ENCODE results near the gene IL4R.
A peak's percentile ranks its signal among the peaks of the same experiment; 100 is the strongest.
"Not testable (repeated sequence)": the region's sequence is repeated elsewhere in the genome, so short reads cannot be mapped to it uniquely, and the experiment has no call there.

IL4R gene

GRCh38 chr16:27313422-27314160, at the start of gene IL4R:
Gene IL4R, plus strand, starts transcription at chr16:27313974. Its CDS starts 26,230 bp downstream, at chr16:27340204.
- Mint-ChIP-seq H3K36me3 (peaks cover 18% of the 10 kb centered on the region), H3K27ac (peak within 1 kb of the TSS; percentile 97), H3K9me3 (no peaks in the 10 kb centered on the region), H3K4me1 (peaks cover 37% of the 10 kb centered on the region), H3K4me3 (peak within 1 kb of the TSS; percentile 93), H3K27me3 (no peaks in the 10 kb centered on the region)

DNA sequence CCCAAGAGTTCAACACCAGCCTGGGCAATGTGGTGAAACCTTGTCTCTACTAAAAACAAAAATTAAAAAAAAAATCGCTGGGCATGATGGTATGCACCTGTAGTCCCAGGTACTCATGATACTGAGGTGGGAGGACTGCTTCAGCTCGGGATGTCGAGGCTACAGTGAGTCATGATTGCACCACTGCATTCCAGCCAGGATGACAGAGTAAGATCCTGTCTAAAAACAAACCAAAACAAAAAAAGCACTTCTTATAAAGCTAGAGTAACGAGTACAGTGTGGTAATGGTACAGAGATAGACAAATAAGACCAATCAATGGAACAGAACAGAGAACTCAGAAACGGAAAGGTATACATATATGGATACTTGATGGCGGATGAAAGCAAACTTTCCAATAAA, 49.6 kb upstream of the IL4R start:
- Mint-ChIP-seq H3K4me1 (peaks cover 69% of the 10 kb centered on the region), H3K36me3 (peaks cover 16% of the 10 kb centered on the region), H3K9me3 (no peaks in the 10 kb centered on the region), H3K4me3 (peak overlapping the region; percentile 66), H3K27ac (peak overlapping the region; percentile 1), H3K27me3 (no peaks in the 10 kb centered on the region)

GRCh38 chr16:27265982-27266381, 47.8 kb upstream of the IL4R start:
- Mint-ChIP-seq H3K4me1 (peaks cover 74% of the 10 kb centered on the region), H3K9me3 (no peaks in the 10 kb centered on the region), H3K27ac (peak overlapping the region; percentile 37), H3K27me3 (no peaks in the 10 kb centered on the region), H3K4me3 (peak overlapping the region; percentile 20), H3K36me3 (peaks cover 16% of the 10 kb centered on the region)

GRCh38 chr16:27267037-27267677, 46.6 kb upstream of the IL4R start:
- Mint-ChIP-seq H3K27ac (peak overlapping the region; percentile 48), H3K9me3 (peaks cover 3% of the 10 kb centered on the region), H3K27me3 (no peaks in the 10 kb centered on the region), H3K4me1 (peaks cover 77% of the 10 kb centered on the region), H3K36me3 (peaks cover 18% of the 10 kb centered on the region), H3K4me3 (peak overlapping the region; percentile 93)

GRCh38 chr16:27268376-27269299, 45.1 kb upstream of the IL4R start, which contains the start of gene NSMCE1:
Gene NSMCE1, minus strand, starts transcription at chr16:27268772. Its CDS starts 11,202 bp downstream, at chr16:27257570.
- peaks cover 4% of the 10 kb centered on the region for H3K9me3 Mint-ChIP-seq
- H3K4me3 Mint-ChIP-seq = peak within 1 kb of the TSS; percentile 93
- H3K4me1 Mint-ChIP-seq = peaks cover 75% of the 10 kb centered on the region
- H3K27me3 Mint-ChIP-seq = no peaks in the 10 kb centered on the region
- peaks cover 12% of the 10 kb centered on the region for H3K36me3 Mint-ChIP-seq
- H3K27ac Mint-ChIP-seq = peak within 1 kb of the TSS; percentile 97

DNA sequence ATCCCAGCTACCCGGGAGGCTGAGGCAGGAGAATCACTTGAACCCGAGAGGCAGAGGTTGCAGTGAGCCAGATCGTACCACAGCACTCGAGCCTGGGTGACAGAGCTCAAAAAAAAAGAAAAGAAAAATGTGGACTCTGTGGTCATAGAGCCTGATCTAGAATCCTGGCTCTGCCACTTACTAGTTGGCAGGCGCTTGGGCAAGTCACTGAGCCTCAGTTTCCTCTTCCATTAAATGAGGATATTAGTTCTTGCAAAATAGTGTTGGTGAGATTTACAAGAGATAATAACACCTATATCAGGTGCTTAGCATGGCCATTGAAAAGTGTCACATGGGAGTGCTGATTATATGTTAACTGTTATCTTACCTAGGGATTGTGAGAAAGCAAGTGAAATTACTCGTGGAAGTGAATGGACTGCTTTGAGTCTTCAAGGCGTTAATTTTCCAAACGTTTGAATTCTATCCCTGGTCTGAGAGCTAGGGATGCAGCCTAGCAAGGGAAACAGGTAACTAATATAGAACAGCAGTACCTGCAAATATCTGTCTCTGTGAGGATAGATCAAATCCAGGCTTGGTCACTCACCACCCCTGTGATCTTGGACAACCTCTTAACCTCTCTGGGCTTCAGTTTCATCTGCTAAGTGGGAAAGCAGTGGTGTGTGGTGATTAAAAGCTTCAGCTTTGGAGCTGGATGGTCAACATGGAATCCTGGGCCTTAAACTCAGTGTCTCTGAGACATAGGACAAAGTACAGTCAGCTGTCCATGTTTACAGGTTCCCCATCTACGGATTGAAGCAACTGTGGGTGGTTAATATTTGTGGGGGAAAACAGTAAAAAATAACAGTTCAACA, 44.2 kb upstream of the IL4R start:
- Mint-ChIP-seq H3K4me3 (peak overlapping the region; percentile 93), H3K27me3 (no peaks in the 10 kb centered on the region), H3K4me1 (peaks cover 76% of the 10 kb centered on the region), H3K36me3 (peaks cover 12% of the 10 kb centered on the region), H3K9me3 (peaks cover 4% of the 10 kb centered on the region), H3K27ac (peak overlapping the region; percentile 97)

DNA sequence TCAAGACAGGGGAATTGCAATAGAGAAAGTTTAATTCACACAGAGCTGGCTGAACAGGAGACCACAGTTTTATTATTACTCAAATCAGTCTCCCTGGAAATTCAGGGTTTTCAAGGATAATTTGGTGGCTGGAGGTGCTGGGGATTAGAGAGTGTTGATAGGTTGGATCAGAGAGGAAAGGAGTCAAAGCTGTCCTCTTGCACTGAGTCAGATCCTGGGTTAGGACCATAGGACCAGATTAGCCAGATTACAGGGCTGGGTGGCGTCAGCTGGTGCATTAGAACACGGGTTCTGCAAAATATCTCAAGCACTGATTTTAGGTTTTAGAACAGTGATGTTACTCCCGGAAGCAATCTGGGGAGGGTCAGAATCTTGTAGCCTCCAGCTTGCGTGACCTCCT, 43.4 kb upstream of the IL4R start:
- peaks cover 4% of the 10 kb centered on the region for H3K9me3 Mint-ChIP-seq
- peaks cover 73% of the 10 kb centered on the region for H3K4me1 Mint-ChIP-seq
- H3K36me3 Mint-ChIP-seq = peaks cover 12% of the 10 kb centered on the region
- no peak overlapping the region for H3K4me3 Mint-ChIP-seq
- H3K27ac Mint-ChIP-seq = peak overlapping the region; percentile 8
- H3K27me3 Mint-ChIP-seq = no peaks in the 10 kb centered on the region

DNA sequence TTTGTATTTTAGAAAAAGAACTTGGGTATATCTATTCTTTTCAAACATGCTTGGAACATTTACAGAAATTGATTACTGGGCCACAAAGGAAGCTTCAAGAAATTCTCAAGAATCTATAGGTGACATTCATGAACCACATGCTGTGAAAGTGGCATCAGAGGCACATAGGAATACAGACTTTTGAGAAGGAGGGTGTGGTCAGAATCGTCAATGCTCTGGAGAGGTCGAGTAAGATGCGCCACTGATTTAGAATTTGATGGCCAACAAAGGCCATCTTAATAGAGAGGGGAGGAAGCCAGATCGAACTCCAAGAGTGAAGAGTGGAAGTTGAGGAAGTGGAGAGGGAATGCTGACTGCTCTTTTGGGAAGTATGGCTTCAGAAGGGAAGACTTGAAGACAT, 41.7 kb upstream of the IL4R start:
- Mint-ChIP-seq H3K27ac (peak overlapping the region; percentile 97), H3K27me3 (no peaks in the 10 kb centered on the region), H3K36me3 (peaks cover 12% of the 10 kb centered on the region), H3K9me3 (peaks cover 4% of the 10 kb centered on the region), H3K4me1 (peaks cover 79% of the 10 kb centered on the region), H3K4me3 (peak overlapping the region; percentile 73)

DNA sequence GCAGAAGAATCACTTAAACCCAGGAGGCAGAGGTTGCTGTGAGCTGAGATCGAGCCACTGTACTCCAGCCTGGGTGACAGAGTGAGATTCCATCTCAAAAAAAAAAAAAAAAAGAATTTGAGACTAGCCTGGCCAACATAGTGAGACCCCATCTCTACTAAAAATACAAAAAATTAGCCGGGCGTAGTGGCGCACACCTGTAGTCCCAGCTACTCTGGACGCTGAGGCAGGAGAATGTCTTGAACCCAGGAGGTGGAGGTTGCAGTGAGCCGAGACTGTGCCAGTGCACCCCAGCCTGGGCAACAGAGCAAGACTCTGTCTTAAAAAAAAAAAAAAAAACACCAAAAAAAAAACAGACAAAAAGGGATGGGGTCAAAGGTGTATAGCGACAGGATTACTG, 41.1 kb upstream of the IL4R start:
- not testable (repeated sequence) for H3K9me3 Mint-ChIP-seq, H3K27me3 Mint-ChIP-seq, H3K4me3 Mint-ChIP-seq, H3K36me3 Mint-ChIP-seq
- Mint-ChIP-seq H3K4me1 (peaks cover 74% of the 10 kb centered on the region), H3K27ac (peak overlapping the region; percentile 93)

- peaks cover 4% of the 10 kb centered on the region for H3K9me3 Mint-ChIP-seq
- H3K4me3 Mint-ChIP-seq = peak overlapping the region; percentile 74
- H3K27me3 Mint-ChIP-seq = no peaks in the 10 kb centered on the region
- H3K27ac Mint-ChIP-seq = peak overlapping the region; percentile 93
- peaks cover 70% of the 10 kb centered on the region for H3K4me1 Mint-ChIP-seq
- peaks cover 4% of the 10 kb centered on the region for H3K36me3 Mint-ChIP-seq
Measured at GRCh38 chr16:27273330-27273669, 40.5 kb upstream of the IL4R start.

- Mint-ChIP-seq H3K36me3 (peaks cover 3% of the 10 kb centered on the region), H3K4me3 (peak overlapping the region; percentile 74), H3K27ac (peak overlapping the region; percentile 93), H3K4me1 (peaks cover 70% of the 10 kb centered on the region), H3K9me3 (peaks cover 4% of the 10 kb centered on the region), H3K27me3 (no peaks in the 10 kb centered on the region)
Measured at GRCh38 chr16:27273670-27274423, 39.9 kb upstream of the IL4R start.

- peak overlapping the region; percentile 74 for H3K4me3 Mint-ChIP-seq
- not testable (repeated sequence) for H3K9me3 Mint-ChIP-seq, H3K36me3 Mint-ChIP-seq, H3K27me3 Mint-ChIP-seq
- peaks cover 69% of the 10 kb centered on the region for H3K4me1 Mint-ChIP-seq
- H3K27ac Mint-ChIP-seq = peak overlapping the region; percentile 93
Measured at GRCh38 chr16:27274424-27274874, 39.3 kb upstream of the IL4R start.

- Mint-ChIP-seq H3K27ac (no peak overlapping the region), H3K36me3 (peaks cover 3% of the 10 kb centered on the region), H3K27me3 (no peaks in the 10 kb centered on the region), H3K4me1 (peaks cover 59% of the 10 kb centered on the region), H3K9me3 (peaks cover 4% of the 10 kb centered on the region), H3K4me3 (no peak overlapping the region)
Measured at GRCh38 chr16:27275394-27275793, 38.4 kb upstream of the IL4R start.

DNA sequence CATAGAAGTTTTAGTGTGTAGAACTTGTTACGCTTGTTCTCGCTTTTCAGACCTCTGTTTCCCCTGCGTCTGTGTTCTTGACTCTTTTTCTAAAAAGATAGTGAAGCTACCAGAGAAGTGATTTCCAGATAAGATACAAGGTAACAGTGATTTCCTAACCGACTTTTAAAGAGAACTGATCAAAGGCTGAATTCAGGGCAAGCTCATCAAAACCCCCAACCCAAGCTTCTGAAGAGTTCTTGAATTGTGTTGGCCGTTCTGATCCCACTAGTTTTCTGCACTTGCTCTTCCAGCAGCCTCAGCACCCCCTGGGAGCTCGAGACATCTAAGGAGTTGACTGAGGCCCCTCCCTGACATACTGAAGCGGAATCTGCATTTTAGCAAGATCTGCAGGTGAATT, 32.5 kb upstream of the IL4R start:
- Mint-ChIP-seq H3K4me1 (peaks cover 56% of the 10 kb centered on the region), H3K36me3 (no peaks in the 10 kb centered on the region), H3K9me3 (no peaks in the 10 kb centered on the region), H3K27ac (peak overlapping the region; percentile 66), H3K27me3 (no peaks in the 10 kb centered on the region), H3K4me3 (peak overlapping the region; percentile 71)
